Liver (tissue), 9 donors: ENCODE data around the gene LCORL. TPM values are rescaled to one million over a fixed set of nuclear protein-coding genes. Genes with fewer than 3 reads are reported as not detected.
"Not testable (repeated sequence)": the region's sequence is repeated elsewhere in the genome, so short reads cannot be mapped to it uniquely, and the experiment has no call there.

ENCODE experiments used
- DNase-seq: peaks from one replicate; pipeline ENCODE4 v3.0.0-alpha.2; 2017; ENCODE audit warnings: low spot score
- H3K27ac ChIP-seq, 2 donors: one replicate each; pipeline ENCODE4 v1.7.0; 2013; ENCODE audit warnings: inconsistent platforms in 2 of 2, low read length in 2 of 2, control low read depth in 1 of 2, low read depth in 1 of 2, mild to moderate bottlenecking in 1 of 2
- H3K27me3 ChIP-seq, 4 donors: one replicate each; pipeline versions ENCODE4 v1.6.1 to v1.7.0; 2013; ENCODE audit warnings: low read length in 3 of 4, inconsistent platforms in 1 of 4, mild to moderate bottlenecking in 1 of 4, moderate library complexity in 1 of 4; ENCODE audit not compliant: control insufficient read depth in 4 of 4, insufficient read depth in 4 of 4
- H3K36me3 ChIP-seq, 4 donors: one replicate each; pipeline versions ENCODE4 v1.6.1 to v1.7.0; 2013; ENCODE audit warnings: low read length in 3 of 4, mild to moderate bottlenecking in 3 of 4, low read depth in 1 of 4, moderate library complexity in 1 of 4; ENCODE audit not compliant: control insufficient read depth in 4 of 4, insufficient read depth in 3 of 4
- H3K4me1 ChIP-seq, 4 donors: one replicate each; pipeline versions ENCODE4 v1.6.1 to v1.7.0; 2013; ENCODE audit warnings: low read length in 3 of 4, mild to moderate bottlenecking in 3 of 4, moderate library complexity in 1 of 4; ENCODE audit not compliant: control insufficient read depth in 4 of 4, insufficient read depth in 4 of 4
- H3K4me3 ChIP-seq, 3 donors: one replicate each; pipeline versions ENCODE4 v1.6.1 to v1.7.0; 2013; ENCODE audit warnings: low read length in 3 of 3, control low read depth in 1 of 3, low read depth in 1 of 3, mild to moderate bottlenecking in 1 of 3
- H3K9ac ChIP-seq, 2 donors: one replicate each; pipeline ENCODE4 v1.7.0; 2013; ENCODE audit warnings: low read length in 2 of 2, mild to moderate bottlenecking in 2 of 2, moderate library complexity in 2 of 2, control low read depth in 1 of 2, low read depth in 1 of 2
- H3K9me3 ChIP-seq, 4 donors: one replicate each; pipeline versions ENCODE4 v1.6.1 to v1.7.0; 2013; ENCODE audit warnings: low read length in 3 of 4; ENCODE audit not compliant: control insufficient read depth in 4 of 4
- EGR1 ChIP-seq, 2 donors: IDR thresholded peaks; 2 replicates each; pipeline ENCODE4 v1.6.1; 2016 to 2018; ENCODE audit warnings: antibody characterized with exemption in 2 of 2, low read depth in 2 of 2
- FOXA1 ChIP-seq: IDR thresholded peaks from 2 replicates; pipeline ENCODE4 v1.6.1; 2016; ENCODE audit warnings: antibody characterized with exemption
- FOXA2 ChIP-seq: IDR thresholded peaks from 2 replicates; pipeline ENCODE4 v1.6.1; 2016; ENCODE audit warnings: antibody characterized with exemption
- GABPA ChIP-seq, 2 donors: IDR thresholded peaks in 1 of 2; conservative IDR thresholded peaks in 1 of 2; 2 replicates each; pipeline ENCODE4 v1.6.1; 2016; ENCODE audit warnings: antibody characterized with exemption in 2 of 2, mild to moderate bottlenecking in 1 of 2, moderate library complexity in 1 of 2
- HNF4A ChIP-seq, 2 donors: conservative IDR thresholded peaks; 2 replicates each; pipeline ENCODE4 v1.6.1; 2016; ENCODE audit warnings: antibody characterized with exemption in 2 of 2, mild to moderate bottlenecking in 2 of 2
- HNF4G ChIP-seq: IDR thresholded peaks from 2 replicates; pipeline ENCODE4 v1.6.1; 2016; ENCODE audit warnings: antibody characterized with exemption
- JUND ChIP-seq, 2 donors: IDR thresholded peaks; 2 replicates each; pipeline ENCODE4 v1.6.1; 2016; ENCODE audit warnings: antibody characterized with exemption in 2 of 2
- MAX ChIP-seq: IDR thresholded peaks from 2 replicates; pipeline ENCODE4 v1.6.1; 2016; ENCODE audit warnings: antibody characterized with exemption
- NR2F2 ChIP-seq: IDR thresholded peaks from 2 replicates; pipeline ENCODE4 v1.6.1; 2016; ENCODE audit warnings: antibody characterized with exemption
- RAD21 ChIP-seq, 2 donors: IDR thresholded peaks; 2 replicates each; pipeline ENCODE4 v1.6.1; 2016; ENCODE audit warnings: antibody characterized with exemption in 2 of 2, mild to moderate bottlenecking in 2 of 2
- REST ChIP-seq: IDR thresholded peaks from 2 replicates; pipeline ENCODE4 v1.6.1; 2016; ENCODE audit warnings: antibody characterized with exemption, mild to moderate bottlenecking
- SP1 ChIP-seq: IDR thresholded peaks from 2 replicates; pipeline ENCODE4 v1.6.1; 2018; ENCODE audit warnings: antibody characterized with exemption, mild to moderate bottlenecking
- TAF1 ChIP-seq: conservative IDR thresholded peaks from 2 replicates; pipeline ENCODE4 v1.6.1; 2016; ENCODE audit warnings: antibody characterized with exemption, mild to moderate bottlenecking
- YY1 ChIP-seq: IDR thresholded peaks from 2 replicates; pipeline ENCODE4 v1.6.1; 2016; ENCODE audit warnings: antibody characterized with exemption, mild to moderate bottlenecking
- ZBTB33 ChIP-seq: IDR thresholded peaks from 2 replicates; pipeline ENCODE4 v1.6.1; 2016; ENCODE audit warnings: antibody characterized with exemption
- WGBS: extraction: QIAGEN DNeasy Blood & Tissue Kit; methylation state at CpG from one replicate; pipeline ENCODE4 v1.1.7; 2013; 5-methylcytosine and 5-hydroxymethylcytosine counted together
- polyA plus RNA-seq, 2 donors: library from polyadenylated mRNA; stranded (reverse) in 1 of 2; unstranded in 1 of 2; fragments of 200-250 nt in 1 of 2; fragments of >200 nt in 1 of 2; fragmentation: Nextera tagmentation in 1 of 2; extraction: Ambion mirVana in 1 of 2; gene quantifications; one replicate each; pipeline versions ENCODE4 v1.2.1 to v1.2.3, GENCODE V29; 2013 to 2015
- total RNA-seq, 2 donors: library from RNA; depleted of rRNA; stranded (reverse); fragments of >200 nt; gene quantifications; one replicate each; pipeline ENCODE4 v1.2.3, GENCODE V29; 2014
- TF ChIP-seq, protein P1 (sequence below): fragments of 150-350 bp; IDR thresholded peaks from 2 replicates; pipeline ENCODE4 v1.5.1; 2017; ENCODE audit warnings: improper control_type of control experiment, low read depth, low read length; ENCODE audit not compliant: missing input control
- donor health status: healthy.
- donor health status: healthy.
- donor health status: healthy.
- donor health status: healthy.
- donor health status: healthy.

Gene LCORL
- total and polyA plus RNA-seq, 4 donors, result 2.1 to 12.0 (median 6.5) TPM

- Histone ChIP-seq H3K27me3 (no peaks in the 10 kb centered on the region), H3K27ac (no peak overlapping the region), H3K4me1 (no peaks in the 10 kb centered on the region), H3K9me3 (no peaks in the 10 kb centered on the region), H3K9ac (no peak overlapping the region), H3K4me3 (no peak overlapping the region), H3K36me3 (no peaks in the 10 kb centered on the region)
- TF ChIP-seq REST, result no peak
- no peak for TF ChIP-seq TAF1
- no peak for TF ChIP-seq MAX
- no peak for TF ChIP-seq GABPA (IDR thresholded peaks at IDR 0.05 in 1 of 2, conservative IDR thresholded peaks at IDR 0.05 in 1 of 2)
- no peak for TF ChIP-seq JUND (IDR thresholded peaks at IDR 0.05)
- no peak for TF ChIP-seq FOXA2
- no peak for TF ChIP-seq ZBTB33
- no peak for TF ChIP-seq FOXA1
- TF ChIP-seq, protein P1, sequence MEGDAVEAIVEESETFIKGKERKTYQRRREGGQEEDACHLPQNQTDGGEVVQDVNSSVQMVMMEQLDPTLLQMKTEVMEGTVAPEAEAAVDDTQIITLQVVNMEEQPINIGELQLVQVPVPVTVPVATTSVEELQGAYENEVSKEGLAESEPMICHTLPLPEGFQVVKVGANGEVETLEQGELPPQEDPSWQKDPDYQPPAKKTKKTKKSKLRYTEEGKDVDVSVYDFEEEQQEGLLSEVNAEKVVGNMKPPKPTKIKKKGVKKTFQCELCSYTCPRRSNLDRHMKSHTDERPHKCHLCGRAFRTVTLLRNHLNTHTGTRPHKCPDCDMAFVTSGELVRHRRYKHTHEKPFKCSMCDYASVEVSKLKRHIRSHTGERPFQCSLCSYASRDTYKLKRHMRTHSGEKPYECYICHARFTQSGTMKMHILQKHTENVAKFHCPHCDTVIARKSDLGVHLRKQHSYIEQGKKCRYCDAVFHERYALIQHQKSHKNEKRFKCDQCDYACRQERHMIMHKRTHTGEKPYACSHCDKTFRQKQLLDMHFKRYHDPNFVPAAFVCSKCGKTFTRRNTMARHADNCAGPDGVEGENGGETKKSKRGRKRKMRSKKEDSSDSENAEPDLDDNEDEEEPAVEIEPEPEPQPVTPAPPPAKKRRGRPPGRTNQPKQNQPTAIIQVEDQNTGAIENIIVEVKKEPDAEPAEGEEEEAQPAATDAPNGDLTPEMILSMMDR, result no peak
- TF ChIP-seq SP1, result no peak
- no peak for TF ChIP-seq RAD21 (IDR thresholded peaks at IDR 0.05)
- TF ChIP-seq NR2F2, result no peak
- no peak for TF ChIP-seq YY1
- DNase-seq, result no peak
- WGBS, result 92% methylated on average over 3 of the region's 3 CpGs
Observed at GRCh38 chr4:17854036-17854435, 167.5 kb downstream of the LCORL start.

- Histone ChIP-seq H3K36me3 (no peaks in the 10 kb centered on the region), H3K27me3 (no peaks in the 10 kb centered on the region), H3K4me3 (no peak overlapping the region), H3K27ac (no peak overlapping the region), H3K4me1 (no peaks in the 10 kb centered on the region), H3K9me3 (no peaks in the 10 kb centered on the region), H3K9ac (no peak overlapping the region)
- DNase-seq, result no peak
- TF ChIP-seq YY1 (no peak), EGR1 (IDR thresholded peaks at IDR 0.05; ENCODE audit: low read depth in 2 of 2) (no peak), HNF4A (conservative IDR thresholded peaks at IDR 0.05) (no peak), RAD21 (IDR thresholded peaks at IDR 0.05) (no peak), FOXA2 (no peak), HNF4G (no peak), NR2F2 (no peak), MAX (no peak)
- TF ChIP-seq, protein P1, result no peak
Observed at GRCh38 chr4:17851959-17852358, 169.6 kb downstream of the LCORL start.

DNA sequence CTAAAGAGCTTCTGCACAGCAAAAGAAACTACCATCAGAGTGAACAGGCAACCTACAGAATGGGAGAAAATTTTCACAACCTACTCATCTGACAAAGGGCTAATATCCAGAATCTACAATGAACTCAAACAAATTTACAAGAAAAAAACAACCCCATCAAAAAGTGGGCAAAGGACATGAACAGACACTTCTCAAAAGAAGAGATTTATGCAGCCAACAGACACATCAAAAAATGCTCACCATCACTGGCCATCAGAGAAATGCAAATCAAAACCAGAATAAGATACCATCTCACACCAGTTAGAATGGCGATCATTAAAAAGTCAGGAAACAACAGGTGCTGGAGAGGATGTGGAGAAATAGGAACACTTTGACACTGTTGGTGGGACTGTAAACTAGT lies 171.3 kb downstream of the LCORL start:
- 93% methylated on average over 1 of the region's 1 CpG for WGBS
- H3K4me3 ChIP-seq, result not testable (repeated sequence)

More for the DNA sequence above, 171.3 kb downstream of the LCORL start:
- H3K4me1 ChIP-seq, H3K27ac ChIP-seq, H3K36me3 ChIP-seq, H3K27me3 ChIP-seq, DNase-seq, H3K9me3 ChIP-seq, H3K9ac ChIP-seq: not testable (repeated sequence)
